HuH-7.5 (cell line): ENCODE data around the gene MPPED1.
A peak's percentile ranks its signal among the peaks of the same experiment; 100 is the strongest.

Source experiments
- DNase-seq: peaks from one replicate; pipeline ENCODE4 v3.0.0; 2011; ENCODE audit warnings: low spot score

Gene MPPED1

GRCh38 chr22:43449205-43449830 is 37.5 kb downstream of the MPPED1 start:
- DNase-seq: no peak

- DNase-seq: no peak
Observed at GRCh38 chr22:43449831-43450225, 38.0 kb downstream of the MPPED1 start.

DNA sequence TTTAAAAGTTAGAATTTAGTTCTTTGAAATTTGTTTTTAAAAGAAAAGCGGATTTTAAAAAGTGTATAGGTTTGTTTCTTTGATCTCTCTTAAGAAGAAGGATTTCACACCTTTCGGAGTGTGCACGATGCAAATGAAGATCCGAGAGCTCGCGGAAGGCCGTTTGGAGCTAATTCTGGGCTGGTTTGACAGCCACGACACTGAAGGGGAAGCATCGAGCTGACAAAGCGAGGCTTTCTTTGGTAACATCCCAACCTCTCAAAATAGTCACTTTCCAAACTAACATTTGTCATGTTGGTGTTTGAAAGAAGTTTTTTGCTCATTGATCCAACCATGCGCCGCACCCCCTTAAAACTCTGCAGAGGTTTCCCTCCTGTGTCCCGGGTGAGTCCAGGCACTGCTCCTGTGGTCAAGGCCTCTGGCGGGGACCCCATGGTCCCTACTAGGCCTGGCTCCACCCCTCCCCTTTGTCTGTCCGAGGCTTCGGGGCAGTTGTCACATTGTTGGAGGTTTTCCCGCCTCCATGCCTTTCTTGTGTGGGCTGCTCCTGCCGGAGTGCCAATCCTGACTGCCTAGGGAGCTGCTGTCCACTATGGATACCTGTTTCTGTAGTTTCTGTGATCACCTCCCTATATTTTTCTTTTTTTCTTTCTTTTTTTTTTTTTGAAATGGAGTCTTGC is 39.7 kb downstream of the MPPED1 start:
- DNase-seq: no peak

DNA sequence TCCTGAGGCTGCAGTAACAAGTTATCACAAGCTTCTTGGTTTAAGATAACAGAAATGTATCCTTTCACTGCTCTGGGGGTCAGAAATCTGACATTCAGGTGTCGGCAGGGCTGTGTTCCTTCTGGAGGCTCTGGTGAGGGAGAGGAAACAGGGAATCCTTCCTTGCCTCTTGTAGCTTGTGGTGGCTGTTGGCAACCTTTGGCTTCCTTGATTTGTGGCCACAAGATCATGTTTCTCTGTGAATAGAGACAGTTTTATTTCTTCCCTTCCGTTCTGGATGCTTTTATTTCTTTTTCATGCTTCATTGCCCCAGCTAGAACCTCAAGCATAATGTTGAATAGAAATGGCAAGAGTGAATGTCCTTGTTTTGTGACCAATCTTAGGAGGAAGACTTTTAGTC is 44.0 kb downstream of the MPPED1 start:
- DNase-seq: no peak

DNA sequence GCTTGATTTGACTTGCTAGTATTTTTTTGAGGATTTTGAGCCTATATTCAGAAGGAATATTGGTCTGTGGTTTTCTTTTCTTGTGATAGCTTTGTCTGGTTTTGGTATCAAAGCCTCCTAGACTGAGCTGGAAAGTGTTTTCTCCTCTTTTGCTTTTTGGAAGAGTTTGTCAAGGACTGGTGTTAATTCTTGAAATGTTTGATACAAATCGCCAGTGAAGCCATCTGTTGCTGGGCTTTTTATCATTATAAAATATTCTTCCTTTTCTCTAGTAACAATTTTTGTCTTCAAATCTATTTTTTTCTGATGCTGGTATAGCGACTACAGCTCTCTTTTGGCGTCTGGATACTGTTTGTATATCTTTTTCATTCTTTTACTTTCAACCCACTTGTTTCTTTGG is 45.2 kb downstream of the MPPED1 start:
- DNase-seq: no peak

DNA sequence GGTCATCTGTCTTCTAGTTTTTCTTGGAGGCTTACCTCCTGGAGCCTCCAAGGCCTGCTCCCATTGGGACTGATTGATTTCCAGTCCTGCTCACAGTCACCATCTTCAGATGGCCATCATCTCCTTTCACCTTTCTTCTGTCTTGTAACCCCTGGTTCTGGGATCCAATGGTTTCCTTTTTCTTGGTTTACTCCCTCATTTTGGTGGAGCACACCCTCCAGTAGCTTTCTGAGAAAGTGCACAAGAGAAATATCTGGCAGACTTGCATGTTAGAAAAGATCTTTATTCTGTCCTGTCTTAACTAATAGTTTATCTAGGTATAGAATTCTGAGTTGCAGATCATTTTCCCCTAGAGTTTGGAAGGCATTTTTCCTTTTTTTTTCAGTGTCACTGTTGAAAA is 50.9 kb downstream of the MPPED1 start:
- DNase-seq: no peak

DNA sequence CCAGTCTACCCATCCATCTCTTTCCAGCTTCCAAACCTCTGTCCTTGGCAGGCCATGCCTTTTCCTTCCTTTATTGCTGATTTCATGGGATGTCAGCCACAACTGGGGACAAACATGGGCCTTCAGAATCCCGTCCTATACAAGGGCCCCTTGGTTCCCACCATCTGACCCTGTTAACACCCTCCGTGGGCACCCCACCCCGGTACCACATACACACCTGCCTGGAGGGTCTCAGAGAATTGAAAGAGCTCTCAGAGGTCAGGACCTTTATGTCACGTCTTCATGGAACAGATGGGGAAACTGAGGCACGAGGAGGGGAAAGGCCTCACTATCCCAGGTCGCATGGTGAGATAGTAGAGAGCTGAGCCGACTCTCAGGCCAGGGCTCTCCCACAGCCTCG is 53.0 kb downstream of the MPPED1 start:
- no peak for DNase-seq

DNA sequence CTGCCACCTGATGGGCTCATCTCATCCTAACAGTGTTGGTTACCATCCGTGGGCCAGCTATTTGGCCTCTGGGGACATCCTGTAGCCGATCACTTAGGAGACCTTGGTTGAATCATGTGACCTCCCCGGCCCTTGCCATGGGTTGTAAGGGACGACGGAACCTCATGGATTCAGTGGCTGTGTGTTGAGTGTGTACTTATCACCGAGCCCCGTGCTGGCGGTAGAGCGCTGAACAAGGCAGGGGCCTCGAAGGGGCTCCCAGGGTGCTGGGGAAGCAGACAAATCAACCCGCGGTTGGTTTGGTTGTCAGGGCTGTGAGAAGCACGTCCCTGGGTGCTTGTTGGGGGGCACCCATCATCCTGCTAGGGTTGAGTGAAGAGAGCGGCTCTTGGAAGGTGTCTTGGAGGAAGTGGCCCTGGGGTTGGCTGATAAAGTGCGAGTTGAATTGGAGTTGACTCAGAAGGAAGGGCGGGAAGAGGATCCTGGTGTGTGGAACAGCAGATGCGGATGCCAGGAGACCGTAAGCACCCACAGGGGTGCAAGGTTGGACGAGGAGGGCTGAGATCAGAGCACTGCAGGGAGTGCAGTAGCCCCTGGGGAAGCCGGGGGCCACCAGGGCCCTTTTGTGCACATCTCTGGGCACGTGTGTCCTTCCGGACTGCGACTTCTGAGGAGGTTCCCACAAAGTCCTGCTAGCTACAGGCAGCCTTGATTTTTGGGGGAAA is 53.6 kb downstream of the MPPED1 start:
- DNase-seq: no peak

GRCh38 chr22:43466710-43467109 is 54.9 kb downstream of the MPPED1 start:
- no peak for DNase-seq

- DNase-seq: no peak
Observed at GRCh38 chr22:43467216-43467940, 55.6 kb downstream of the MPPED1 start.

DNA sequence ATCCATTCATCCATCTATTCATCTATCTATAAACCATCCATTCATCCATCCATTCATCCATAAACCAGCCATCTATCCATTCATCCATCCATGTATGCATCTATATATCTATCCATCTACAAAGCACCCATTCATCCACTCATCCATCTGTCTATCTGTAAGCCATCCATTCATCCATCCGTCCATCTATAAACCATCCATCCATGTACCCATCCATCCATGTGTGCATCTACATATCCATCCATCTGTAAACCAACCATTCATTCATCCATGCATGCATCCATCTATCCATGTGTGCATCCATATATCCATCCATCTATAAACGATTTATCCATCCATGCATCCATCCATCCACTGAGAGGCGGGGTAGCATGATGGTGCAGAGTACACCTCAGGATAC is 58.4 kb downstream of the MPPED1 start:
- DNase-seq: no peak

DNA sequence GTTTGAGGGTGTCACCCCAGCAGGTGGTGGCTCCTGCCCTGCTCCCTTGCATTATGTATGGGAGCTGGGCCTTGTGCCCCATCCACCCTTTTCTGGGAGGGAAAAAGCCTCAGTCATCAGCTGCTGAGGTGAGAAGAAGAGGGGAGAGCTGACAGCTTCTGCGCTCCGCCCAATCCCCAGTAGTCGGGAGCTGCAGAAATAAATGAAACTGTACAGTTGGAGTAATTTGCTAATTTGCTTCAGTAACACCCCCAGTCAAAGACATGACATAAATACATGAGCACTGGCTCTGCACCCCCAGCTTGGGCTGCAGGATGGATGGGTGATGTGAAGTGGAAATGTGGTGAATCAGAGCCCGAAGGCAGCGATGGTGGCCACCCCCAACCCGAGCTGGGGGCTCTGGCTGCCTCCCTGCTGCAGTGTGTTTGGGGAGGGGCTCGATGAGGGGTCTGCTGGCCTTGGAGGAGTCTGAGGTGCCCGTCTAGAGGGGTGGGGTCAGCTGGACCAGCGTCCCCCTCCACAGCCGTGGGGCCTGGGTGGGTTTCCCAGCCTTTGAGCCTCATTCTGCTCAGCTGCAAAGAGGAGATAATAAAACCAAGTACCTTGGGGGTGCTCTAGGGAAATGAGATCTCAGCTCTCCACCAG is 59.2 kb downstream of the MPPED1 start:
- DNase-seq: no peak

DNA sequence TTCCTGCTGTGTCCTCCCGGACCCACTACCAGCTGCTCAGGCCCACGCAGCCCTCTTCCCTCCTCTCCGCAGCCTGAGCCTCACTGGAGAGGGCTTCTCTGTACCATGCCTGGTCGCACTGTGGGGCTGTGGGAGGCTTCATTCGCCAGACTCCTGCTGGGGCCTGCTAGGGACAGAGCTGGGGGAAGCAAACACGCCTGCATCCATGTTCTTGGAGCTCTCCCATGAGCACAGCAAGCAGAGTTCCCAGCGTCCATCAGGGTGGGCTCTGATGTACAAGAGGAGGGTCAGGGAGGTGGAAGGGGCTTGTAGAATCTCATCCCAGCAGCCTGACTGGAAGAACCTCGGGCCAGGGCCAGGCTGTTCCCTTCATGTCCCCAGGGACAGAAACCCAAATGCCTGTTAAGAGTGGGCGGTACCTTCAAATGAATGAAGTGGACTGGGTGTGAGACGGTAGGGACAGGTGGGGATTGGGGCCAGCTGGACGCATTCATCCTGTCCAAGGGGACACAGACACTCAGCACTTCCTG is 59.9 kb downstream of the MPPED1 start:
- DNase-seq: no peak

DNA sequence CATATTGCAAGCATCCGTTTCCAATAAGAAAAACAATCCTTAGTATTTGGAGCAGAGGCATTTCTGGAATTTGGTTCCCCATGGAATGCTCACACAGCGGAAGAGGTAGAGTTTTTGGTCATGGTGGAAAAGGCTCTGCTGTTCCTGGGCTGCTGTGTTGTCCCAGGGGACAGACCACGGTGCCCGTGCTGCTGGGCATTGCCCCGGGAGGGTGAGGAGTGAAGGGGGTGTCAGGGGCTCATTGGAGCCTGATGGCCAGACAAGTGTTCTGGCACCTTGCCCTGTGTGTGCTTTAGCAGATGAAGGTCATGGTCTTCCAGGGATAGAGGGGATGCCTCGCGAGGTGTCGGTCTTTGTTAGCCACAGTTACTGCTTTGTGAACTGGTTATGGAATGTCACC is 61.2 kb downstream of the MPPED1 start:
- no peak for DNase-seq

DNA sequence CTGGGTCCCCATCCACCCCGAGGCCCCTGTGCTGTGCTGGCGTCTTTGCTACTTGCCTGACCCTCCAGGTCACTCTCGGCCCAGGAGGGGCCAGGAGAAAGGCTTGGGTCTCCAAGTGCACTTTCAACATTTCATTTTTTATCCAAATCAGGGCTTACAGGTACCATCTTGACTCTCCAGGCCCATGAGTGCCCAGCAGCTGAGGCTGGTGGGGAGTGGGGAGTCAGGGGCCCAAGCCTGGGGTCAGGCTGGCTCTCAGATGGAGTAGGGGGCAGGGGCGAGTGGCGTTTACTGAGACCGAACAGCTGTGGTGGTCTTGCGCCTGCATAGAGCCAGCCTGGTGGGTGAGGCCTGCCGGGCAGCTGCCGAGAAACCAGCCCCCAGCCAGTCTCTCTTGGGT is 61.6 kb downstream of the MPPED1 start:
- no peak for DNase-seq

GRCh38 chr22:43474161-43475101 is 62.6 kb downstream of the MPPED1 start:
- DNase-seq: no peak

DNA sequence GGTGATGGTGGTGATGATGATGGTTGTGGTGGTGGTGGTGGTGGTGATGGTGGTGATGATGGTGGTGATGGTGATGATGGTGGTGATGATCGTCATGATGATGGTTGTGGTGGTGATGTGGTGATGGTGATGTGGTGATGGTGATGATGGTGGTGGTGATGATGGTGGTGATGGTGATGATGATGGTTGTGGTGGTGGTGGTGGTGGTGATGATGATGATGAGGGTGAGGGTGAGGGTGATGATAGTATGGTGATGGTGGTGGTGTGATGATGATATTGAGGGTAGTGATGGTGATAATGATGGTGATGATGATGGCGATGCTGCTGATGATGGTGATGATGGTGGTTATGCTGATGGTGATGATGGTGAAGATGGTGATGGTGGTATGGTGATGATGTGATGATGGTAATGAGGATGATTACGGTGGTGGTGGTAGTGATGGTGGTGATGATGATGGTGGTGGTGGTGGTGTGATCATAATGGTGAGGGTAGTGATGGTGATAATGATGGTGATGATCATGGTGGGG is 63.8 kb downstream of the MPPED1 start:
- DNase-seq: no peak

DNA sequence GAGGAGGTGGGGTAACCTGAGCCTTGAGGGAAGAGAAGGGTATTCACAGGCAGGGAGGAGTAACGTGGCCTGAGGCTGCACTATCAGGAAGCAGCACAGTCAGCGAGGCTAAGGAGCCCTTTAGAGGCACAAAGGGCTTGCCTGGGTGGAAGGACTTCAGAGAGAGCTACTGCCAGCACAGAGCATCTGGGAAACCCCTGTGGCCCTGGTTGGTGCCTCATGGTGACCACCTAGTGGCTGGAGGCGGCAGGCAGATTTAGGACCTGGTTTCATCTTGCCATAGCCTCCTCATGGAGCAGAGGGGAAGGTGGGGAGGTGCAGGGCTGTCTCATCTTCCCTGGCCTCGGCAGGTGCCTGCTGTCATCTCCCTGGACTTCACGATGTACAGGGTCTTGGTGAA is 64.5 kb downstream of the MPPED1 start:
- peak; percentile 43 for DNase-seq

DNA sequence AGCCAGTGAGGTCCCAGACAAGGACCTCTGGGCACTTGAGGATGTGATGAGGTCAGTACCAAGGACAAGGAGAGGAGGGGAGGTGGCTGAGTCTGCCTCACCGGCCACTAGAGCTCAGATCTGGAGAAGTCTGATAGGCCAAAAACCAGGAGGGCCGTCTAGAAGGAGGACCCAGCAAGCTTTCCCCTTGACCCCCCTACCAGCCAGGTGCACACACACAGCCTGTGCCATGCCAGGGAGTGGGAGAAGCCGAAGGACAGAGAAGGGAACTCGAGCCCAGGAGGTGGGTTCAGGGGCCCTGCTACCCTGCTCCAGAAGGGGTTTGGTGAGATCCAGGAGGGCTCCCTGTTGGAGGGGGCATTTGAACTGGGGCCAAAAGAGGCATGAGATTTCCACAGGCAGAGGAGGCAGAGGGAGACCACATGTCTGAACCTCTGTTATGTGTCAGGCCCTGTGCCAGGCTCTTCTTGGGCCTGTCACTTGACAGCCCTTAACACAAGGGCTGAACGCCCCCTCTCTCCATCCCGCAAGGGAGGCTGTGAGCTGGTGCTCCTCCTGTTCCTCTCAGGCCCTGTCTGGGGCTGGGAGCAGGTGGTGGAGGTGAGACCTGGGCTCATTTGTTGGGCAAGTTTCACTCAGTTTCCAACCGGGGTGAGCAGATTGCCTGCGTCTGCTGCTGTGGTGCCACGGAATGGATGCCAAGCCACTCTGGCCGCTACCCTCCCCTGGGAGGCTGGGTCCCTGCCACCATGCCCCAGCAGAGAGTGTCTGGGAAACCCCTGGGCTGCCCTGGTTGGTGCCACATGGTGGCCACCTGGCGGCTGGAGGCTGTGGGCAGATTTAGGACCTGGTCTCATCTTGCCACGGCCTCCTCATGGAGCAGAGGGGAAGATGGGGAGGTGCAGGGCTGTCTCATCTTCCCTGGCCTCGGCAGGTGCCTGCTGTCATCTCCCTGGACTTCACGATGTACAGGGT is 65.2 kb downstream of the MPPED1 start:
- no peak for DNase-seq
